MCF 10A (cell line): Measurements from ENCODE around the gene MARK4. TPM values are rescaled to one million over a fixed set of nuclear protein-coding genes. Genes with fewer than 3 reads are reported as not detected.

ENCODE experiments used
- BruUV-seq: library from RNA; stranded (reverse); fragments of 400-500 nt; replicated peaks from 2 replicates; lab custom pipeline; 2021; lab: Mats Ljungman, UMichigan
- CTCF ChIA-PET: fragments of 300-600 bp; sonication (Branson Sonifier 250); formaldehyde crosslinking; extraction: SDS; loops from one replicate; lab custom pipeline; 2021; ENCODE audit warnings: antibody characterized with exemption, inconsistent platforms; lab: Yijun Ruan, JAX
- POLR2A ChIA-PET: fragments of 300-600, 350-650 bp; sonication (Branson Sonifier 250); formaldehyde crosslinking; extraction: SDS; loops from one replicate; lab custom pipeline; 2020; ENCODE audit warnings: antibody characterized with exemption, inconsistent platforms; lab: Yijun Ruan, JAX
- DNase-seq: peaks from one replicate; pipeline ENCODE4 v3.0.0-alpha.2; 2018; ENCODE audit not compliant: unreplicated experiment
- H3K27ac Mint-ChIP-seq: one replicate; pipeline ENCODE4 v1.8.0; 2022; ENCODE audit warnings: mild to moderate bottlenecking, low read depth, mixed read lengths; ENCODE audit not compliant: unreplicated experiment
- H3K27me3 Mint-ChIP-seq: one replicate; pipeline ENCODE4 v1.8.0; 2022; ENCODE audit warnings: mixed read lengths; ENCODE audit not compliant: insufficient read depth, unreplicated experiment
- H3K36me3 Mint-ChIP-seq: one replicate; pipeline ENCODE4 v1.8.0; 2022; ENCODE audit warnings: mild to moderate bottlenecking, moderate library complexity, mixed read lengths; ENCODE audit not compliant: insufficient read depth, unreplicated experiment
- H3K4me1 Mint-ChIP-seq: one replicate; pipeline ENCODE4 v1.8.0; 2022; ENCODE audit warnings: mixed read lengths; ENCODE audit not compliant: insufficient read depth, unreplicated experiment
- H3K4me3 Mint-ChIP-seq: one replicate; pipeline ENCODE4 v1.8.0; 2022; ENCODE audit warnings: mild to moderate bottlenecking, moderate library complexity, mixed read lengths; ENCODE audit not compliant: unreplicated experiment
- H3K9me3 Mint-ChIP-seq: one replicate; pipeline ENCODE4 v1.8.0; 2022; ENCODE audit warnings: mixed read lengths; ENCODE audit not compliant: unreplicated experiment
- intact Hi-C: fragments of 100-400 bp; cut with micrococcal nuclease; formaldehyde crosslinking; loops from 2 replicates; pipeline ENCODE4 v1.14.1; 2022
- total RNA-seq: library from RNA; stranded (reverse); gene quantifications from 2 replicates; pipeline ENCODE4 v1.2.3, GENCODE V29; 2022
- TF ChIP-seq, protein P1 (sequence below): fragments of 200-600 bp; IDR thresholded peaks from one replicate; pipeline ENCODE4 v1.8.0; 2022; ENCODE audit warnings: antibody characterized with exemption, mild to moderate bottlenecking; ENCODE audit not compliant: unreplicated experiment

The MARK4 gene
- total RNA-seq, 1 experiment from 2014 or later: 22.4 TPM

DNA sequence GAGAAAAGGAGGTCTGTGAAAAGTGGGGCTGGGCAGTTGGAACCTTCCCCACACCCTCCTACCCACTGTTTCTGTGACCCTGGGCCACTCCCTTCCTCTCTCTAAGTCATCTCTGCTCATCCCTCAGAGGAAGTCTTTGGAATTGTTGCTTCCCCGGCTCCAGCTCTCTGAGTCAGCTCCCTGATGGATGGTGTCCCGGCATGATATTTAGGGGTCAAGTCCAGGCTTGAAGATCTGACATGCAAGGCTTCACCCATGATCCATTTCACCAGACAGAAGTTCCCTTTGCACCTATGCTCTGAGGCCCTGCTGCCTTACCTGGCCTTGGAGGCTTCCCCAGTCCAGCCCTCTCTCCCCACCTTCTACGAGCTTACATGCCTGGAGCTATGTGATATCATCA is 19.2 kb upstream of the MARK4 start:
- H3K27ac Mint-ChIP-seq: no peak overlapping the region
- no TSS peak for BruUV-seq
- no peaks in the 10 kb centered on the region for H3K9me3 Mint-ChIP-seq
- ChIA-PET POLR2A (interaction anchor here (0.8 to 2.2 kb wide), 5 partner anchors 10 to 67 kb away, joined by 3 to 13 read pairs (median 4); partner anchors contain the start of genes BLOC1S3 and TRAPPC6A), CTCF (interaction anchor here (0.6 to 1.2 kb wide), 3 partner anchors 15 to 254 kb away, joined by 3 to 5 read pairs (median 4); no protein-coding TSS in a partner anchor)
- H3K4me1 Mint-ChIP-seq: peaks cover 12% of the 10 kb centered on the region
- H3K36me3 Mint-ChIP-seq: no peaks in the 10 kb centered on the region
- TF ChIP-seq, protein P1, sequence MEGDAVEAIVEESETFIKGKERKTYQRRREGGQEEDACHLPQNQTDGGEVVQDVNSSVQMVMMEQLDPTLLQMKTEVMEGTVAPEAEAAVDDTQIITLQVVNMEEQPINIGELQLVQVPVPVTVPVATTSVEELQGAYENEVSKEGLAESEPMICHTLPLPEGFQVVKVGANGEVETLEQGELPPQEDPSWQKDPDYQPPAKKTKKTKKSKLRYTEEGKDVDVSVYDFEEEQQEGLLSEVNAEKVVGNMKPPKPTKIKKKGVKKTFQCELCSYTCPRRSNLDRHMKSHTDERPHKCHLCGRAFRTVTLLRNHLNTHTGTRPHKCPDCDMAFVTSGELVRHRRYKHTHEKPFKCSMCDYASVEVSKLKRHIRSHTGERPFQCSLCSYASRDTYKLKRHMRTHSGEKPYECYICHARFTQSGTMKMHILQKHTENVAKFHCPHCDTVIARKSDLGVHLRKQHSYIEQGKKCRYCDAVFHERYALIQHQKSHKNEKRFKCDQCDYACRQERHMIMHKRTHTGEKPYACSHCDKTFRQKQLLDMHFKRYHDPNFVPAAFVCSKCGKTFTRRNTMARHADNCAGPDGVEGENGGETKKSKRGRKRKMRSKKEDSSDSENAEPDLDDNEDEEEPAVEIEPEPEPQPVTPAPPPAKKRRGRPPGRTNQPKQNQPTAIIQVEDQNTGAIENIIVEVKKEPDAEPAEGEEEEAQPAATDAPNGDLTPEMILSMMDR: no peak
- intact Hi-C loops: no loop called here
- H3K4me3 Mint-ChIP-seq: no peak overlapping the region
- DNase-seq: peak; percentile 79
- peaks cover 4% of the 10 kb centered on the region for H3K27me3 Mint-ChIP-seq

DNA sequence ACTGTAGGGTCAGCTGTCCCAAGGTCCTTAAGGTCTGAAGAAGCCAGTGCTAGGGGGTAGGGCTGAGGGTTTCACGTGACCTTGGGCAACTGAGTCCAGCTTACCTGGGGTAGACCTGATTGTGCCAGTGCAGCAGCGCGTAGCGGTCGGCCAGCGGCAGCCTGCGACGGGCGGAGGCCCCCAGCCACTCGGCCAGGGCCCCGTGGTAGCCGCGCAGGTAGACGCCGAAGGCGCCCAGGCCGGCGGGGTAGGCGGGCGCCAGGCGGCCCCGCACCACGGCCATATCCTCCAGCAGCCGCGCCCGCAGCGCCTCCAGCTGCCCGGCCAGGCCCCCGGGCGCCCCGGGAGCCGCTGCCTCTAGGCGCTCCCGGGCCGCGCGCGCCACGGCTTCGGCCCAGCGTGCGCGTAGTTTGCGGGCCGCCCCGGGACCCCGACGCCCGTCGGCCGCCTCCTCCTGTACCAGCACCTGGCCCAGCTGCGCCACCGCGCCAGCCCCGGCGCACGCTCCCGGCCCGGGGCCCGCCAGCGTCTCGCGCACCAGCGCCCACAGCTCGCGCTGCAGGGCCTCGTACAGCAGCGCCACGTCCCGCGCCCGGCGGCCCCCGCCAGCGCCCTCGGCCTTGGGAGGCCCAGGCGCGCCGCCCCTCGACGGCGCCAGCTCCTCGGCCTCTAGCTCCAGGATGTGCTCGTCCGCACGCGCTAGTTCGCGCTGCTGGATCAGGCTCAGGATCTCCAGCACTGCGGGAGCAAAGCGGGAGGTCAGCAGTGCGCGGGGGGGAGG is 16.8 kb upstream of the MARK4 start:
- Mint-ChIP-seq H3K4me3 (no peak overlapping the region), H3K27ac (no peak overlapping the region), H3K4me1 (peaks cover 12% of the 10 kb centered on the region), H3K36me3 (no peaks in the 10 kb centered on the region), H3K9me3 (no peaks in the 10 kb centered on the region), H3K27me3 (peaks cover 14% of the 10 kb centered on the region)
- intact Hi-C loops: no loop called here
- BruUV-seq: no TSS peak
- ChIA-PET CTCF (interaction anchor here (0.6 to 0.7 kb wide), 3 partner anchors 30 to 144 kb away, joined by 3 to 4 read pairs (median 3); no protein-coding TSS in a partner anchor), POLR2A (no interaction called here)
- no peak for DNase-seq
- TF ChIP-seq, protein P1: no peak

DNA sequence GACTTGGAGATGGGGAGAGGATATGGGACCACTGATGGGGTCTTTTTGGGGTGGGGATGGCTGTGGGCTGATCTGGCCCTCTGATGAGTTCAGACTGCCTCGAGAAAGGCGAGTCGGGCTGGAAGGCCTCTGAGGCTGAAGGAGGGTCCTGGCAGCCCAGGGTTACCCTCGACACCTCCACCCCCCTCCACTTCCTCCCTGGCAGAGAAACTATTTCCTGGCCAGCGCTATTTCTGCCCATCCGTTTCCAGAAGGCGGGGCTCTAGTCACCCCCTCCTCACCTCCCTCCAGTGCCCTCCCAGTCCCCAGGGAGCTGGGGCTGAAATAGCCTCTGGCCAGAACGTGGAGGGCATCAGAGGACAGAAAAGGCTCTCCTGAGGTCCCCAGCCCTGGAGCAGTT is 15.6 kb upstream of the MARK4 start:
- peaks cover 14% of the 10 kb centered on the region for H3K27me3 Mint-ChIP-seq
- H3K27ac Mint-ChIP-seq: no peak overlapping the region

DNA sequence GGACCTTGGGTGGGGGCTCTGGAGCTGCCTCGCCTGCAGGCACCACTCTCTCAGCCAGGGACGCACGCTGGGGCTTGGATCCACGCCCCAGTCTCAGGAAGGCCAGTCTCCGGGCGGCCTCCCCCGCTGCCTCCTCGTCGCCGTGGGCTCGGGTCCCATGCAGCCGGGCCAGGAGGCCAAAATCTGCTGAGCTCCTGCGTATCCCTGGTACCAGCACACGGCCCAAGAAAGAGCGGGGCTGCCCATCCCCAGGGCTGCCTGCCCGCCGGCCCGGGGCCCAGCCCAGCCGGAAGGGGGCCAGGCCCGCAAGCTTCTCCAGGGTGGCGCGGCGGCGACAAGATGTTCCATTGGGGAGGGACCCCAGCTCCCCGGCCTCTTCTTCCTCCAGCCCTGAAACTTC is 12.5 kb upstream of the MARK4 start:
- no peak for DNase-seq
- Mint-ChIP-seq H3K9me3 (no peaks in the 10 kb centered on the region), H3K36me3 (no peaks in the 10 kb centered on the region), H3K27me3 (peaks cover 14% of the 10 kb centered on the region), H3K27ac (no peak overlapping the region), H3K4me1 (no peaks in the 10 kb centered on the region), H3K4me3 (no peak overlapping the region)
- BruUV-seq: no TSS peak
- CTCF ChIA-PET: interaction anchor here (0.9 kb wide), 1 partner anchor 74 kb away, joined by 4 read pairs; no protein-coding TSS in a partner anchor
- intact Hi-C loops: no loop called here
- POLR2A ChIA-PET: no interaction called here
- TF ChIP-seq, protein P1: no peak

More for the DNA sequence above, 15.6 kb upstream of the MARK4 start:
- TF ChIP-seq, protein P1: no peak
- ChIA-PET CTCF (interaction anchor here (0.8 kb wide), 1 partner anchor 11 kb away, joined by 3 read pairs; no protein-coding TSS in a partner anchor), POLR2A (no interaction called here)
- H3K9me3 Mint-ChIP-seq: no peaks in the 10 kb centered on the region
- H3K4me1 Mint-ChIP-seq: peaks cover 12% of the 10 kb centered on the region
- no peak overlapping the region for H3K4me3 Mint-ChIP-seq
- H3K36me3 Mint-ChIP-seq: no peaks in the 10 kb centered on the region
- no TSS peak for BruUV-seq
- intact Hi-C loops: no loop called here
- DNase-seq: no peak
